H1 (cell line): ENCODE data around the gene NUDT12. TPM values are rescaled to one million over a fixed set of nuclear protein-coding genes. Genes with fewer than 3 reads are reported as not detected.

Source experiments
- CTCF ChIA-PET: fragments of 300-600 bp; sonication (Branson Sonifier 250); formaldehyde crosslinking; loops from one replicate; lab custom pipeline; 2021; ENCODE audit not compliant: partially characterized antibody; lab: Charles Lee
- POLR2A ChIA-PET: fragments of 300-600 bp; sonication (Branson Sonifier 250); formaldehyde crosslinking; loops from one replicate; lab custom pipeline; 2021; ENCODE audit warnings: inconsistent platforms; ENCODE audit not compliant: partially characterized antibody; lab: Charles Lee
- DNase-seq, 2 experiments: peaks; one replicate each; pipeline versions ENCODE4 v3.0.0 to v3.0.0-alpha.2; 2010 to 2022; ENCODE audit warnings: low spot score in 2 of 2, low read depth in 1 of 2, mixed read lengths in 1 of 2
- FAIRE-seq: peaks from 2 replicates; lab custom pipeline; 2011; peaks lifted over from hg19 to GRCh38; lab: Jason Lieb, UNC
- H2AFZ ChIP-seq: 2 replicates; pipeline ENCODE4 v1.8.1; 2012; ENCODE audit warnings: low read length, inconsistent platforms
- H2AK5ac ChIP-seq: 2 replicates; pipeline ENCODE4 v1.6.1; 2013; ENCODE audit warnings: low read depth, low read length
- H2BK120ac ChIP-seq: replicated peaks from 2 replicates; pipeline ENCODE3; 2013; ENCODE audit warnings: low read depth, low read length, inconsistent platforms
- H2BK12ac ChIP-seq: 2 replicates; pipeline ENCODE4 v1.6.1; 2013; ENCODE audit warnings: low read depth, low read length
- H2BK15ac ChIP-seq: 2 replicates; pipeline ENCODE4 v1.6.1; 2013; ENCODE audit warnings: low read length
- H2BK20ac ChIP-seq: 2 replicates; pipeline ENCODE4 v1.6.1; 2013; ENCODE audit warnings: low read length
- H2BK5ac ChIP-seq: 2 replicates; pipeline ENCODE4 v1.6.1; 2013; ENCODE audit warnings: low read depth, low read length
- H3K14ac ChIP-seq: 2 replicates; pipeline ENCODE4 v1.6.1; 2013; ENCODE audit warnings: inconsistent platforms; ENCODE audit not compliant: insufficient read length
- H3K18ac ChIP-seq: 2 replicates; pipeline ENCODE4 v1.6.1; 2013; ENCODE audit warnings: low read length; ENCODE audit errors: extremely low read depth
- H3K23ac ChIP-seq: 2 replicates; pipeline ENCODE4 v1.6.1; 2013; ENCODE audit warnings: inconsistent platforms; ENCODE audit not compliant: insufficient read length
- H3K23me2 ChIP-seq: 2 replicates; pipeline ENCODE4 v1.6.1; 2013; ENCODE audit warnings: low read depth, low read length
- H3K27ac ChIP-seq: 2 replicates; pipeline ENCODE4 v1.6.1; 2011; ENCODE audit warnings: low read depth, low read length, inconsistent platforms
- H3K27me3 ChIP-seq, 4 experiments: replicated peaks in 1 of 4; 1 replicate in 1 of 4; 2 replicates in 3 of 4; pipeline versions ENCODE4 v1.6.1 to v1.8.1; 2011 to 2013; ENCODE audit warnings: low read length in 3 of 4, mild to moderate bottlenecking in 3 of 4, inconsistent platforms in 2 of 4, mixed read lengths in 2 of 4, moderate library complexity in 1 of 4; ENCODE audit not compliant: control insufficient read depth in 3 of 4, insufficient read depth in 3 of 4; ENCODE audit errors: extremely low read depth in 1 of 4
- H3K36me3 ChIP-seq, 4 experiments: 2 replicates each; pipeline versions ENCODE4 v1.6.1 to v1.8.1; 2011 to 2013; ENCODE audit warnings: mild to moderate bottlenecking in 4 of 4, low read length in 3 of 4, moderate library complexity in 2 of 4, control low read depth in 1 of 4, inconsistent platforms in 1 of 4; ENCODE audit not compliant: insufficient read depth in 4 of 4, control insufficient read depth in 2 of 4
- H3K4ac ChIP-seq: replicated peaks from 2 replicates; pipeline ENCODE3; 2013; ENCODE audit warnings: low read length, low read depth, mixed read lengths, inconsistent platforms; ENCODE audit not compliant: insufficient read length
- H3K4me1 ChIP-seq, 4 experiments: replicated peaks in 1 of 4; 1 replicate in 1 of 4; 2 replicates in 3 of 4; pipeline versions ENCODE4 v1.6.1 to v1.8.1; 2011 to 2013; ENCODE audit warnings: low read length in 3 of 4, inconsistent platforms in 2 of 4, mixed read lengths in 1 of 4; ENCODE audit not compliant: insufficient read depth in 4 of 4, control insufficient read depth in 3 of 4
- H3K4me2 ChIP-seq, 2 experiments: 2 replicates each; pipeline versions ENCODE4 v1.6.1 to v1.8.1; 2011 to 2013; ENCODE audit warnings: low read depth in 2 of 2, low read length in 2 of 2, control low read depth in 1 of 2, inconsistent platforms in 1 of 2, mild to moderate bottlenecking in 1 of 2; ENCODE audit not compliant: insufficient read depth in 1 of 2
- H3K4me3 ChIP-seq, 4 experiments: fragments of 200-600, 300-600 bp in 1 of 4; sonication (generic), shearing (Covaris generic), sonication (Bioruptor Twin) in 1 of 4; 2 replicates each; pipeline versions ENCODE4 v1.5.1 to v1.8.1; 2011 to 2016; ENCODE audit warnings: low read length in 4 of 4, low read depth in 3 of 4, control low read depth in 2 of 4, inconsistent platforms in 2 of 4, mild to moderate bottlenecking in 2 of 4, mixed read lengths in 1 of 4, moderate library complexity in 1 of 4; ENCODE audit not compliant: insufficient read depth in 2 of 4; ENCODE audit errors: extremely low read depth in 1 of 4
- H3K56ac ChIP-seq: replicated peaks from 2 replicates; pipeline ENCODE3; 2013; ENCODE audit warnings: low read depth, mild to moderate bottlenecking, mixed read lengths, low read length, inconsistent platforms; ENCODE audit not compliant: insufficient read length
- H3K79me1 ChIP-seq: 2 replicates; pipeline ENCODE4 v1.6.1; 2013; ENCODE audit warnings: low read depth, low read length, control low read depth
- H3K79me2 ChIP-seq, 2 experiments: 2 replicates each; pipeline versions ENCODE4 v1.6.1 to v1.8.1; 2012 to 2013; ENCODE audit warnings: low read length in 2 of 2, mild to moderate bottlenecking in 2 of 2, inconsistent platforms in 1 of 2; ENCODE audit not compliant: insufficient read depth in 2 of 2, control insufficient read depth in 1 of 2
- H3K9ac ChIP-seq, 4 experiments: replicated peaks in 1 of 4; 1 replicate in 1 of 4; 2 replicates in 3 of 4; pipeline versions ENCODE4 v1.6.1 to v1.8.1; 2011 to 2013; ENCODE audit warnings: low read depth in 3 of 4, low read length in 3 of 4, control low read depth in 2 of 4, mild to moderate bottlenecking in 2 of 4, moderate library complexity in 2 of 4, inconsistent platforms in 1 of 4; ENCODE audit errors: extremely low read depth in 1 of 4
- H3K9me3 ChIP-seq, 2 experiments: 2 replicates each; pipeline versions ENCODE4 v1.6.1 to v1.8.1; 2012 to 2013; ENCODE audit warnings: mild to moderate bottlenecking in 2 of 2, moderate library complexity in 2 of 2, control low read depth in 1 of 2, inconsistent platforms in 1 of 2, low read depth in 1 of 2, low read length in 1 of 2, mixed read lengths in 1 of 2; ENCODE audit not compliant: insufficient read depth in 2 of 2
- H4K20me1 ChIP-seq, 2 experiments: replicated peaks in 1 of 2; 2 replicates each; pipeline versions ENCODE3 to v1.8.1; 2011 to 2013; ENCODE audit warnings: inconsistent platforms in 2 of 2, low read length in 2 of 2, mild to moderate bottlenecking in 1 of 2; ENCODE audit not compliant: insufficient read depth in 2 of 2, control insufficient read depth in 1 of 2
- H4K5ac ChIP-seq: 2 replicates; pipeline ENCODE4 v1.6.1; 2013; ENCODE audit warnings: low read length, low read depth, mixed read lengths, inconsistent platforms; ENCODE audit not compliant: insufficient read length
- H4K8ac ChIP-seq: 2 replicates; pipeline ENCODE4 v1.8.0; 2013; ENCODE audit warnings: mild to moderate bottlenecking, moderate library complexity, low read length, inconsistent platforms; ENCODE audit not compliant: insufficient read depth; ENCODE audit errors: extremely low read depth
- H4K91ac ChIP-seq: replicated peaks from 2 replicates; pipeline ENCODE3; 2013; ENCODE audit warnings: low read length, mixed read lengths, inconsistent platforms; ENCODE audit not compliant: insufficient read length
- BRCA1 ChIP-seq: IDR thresholded peaks from 2 replicates; pipeline ENCODE4 v1.6.1; 2012; ENCODE audit warnings: low read depth, low read length, improper control_type of control experiment
- CBX8 ChIP-seq: fragments of 300-800, 300-1000 bp; sonication (generic); IDR thresholded peaks from 2 replicates; pipeline ENCODE4 v1.7.1; 2016; ENCODE audit warnings: low read depth, low read length, borderline replicate concordance
- EGR1 ChIP-seq: IDR thresholded peaks from 2 replicates; pipeline ENCODE4 v1.6.1; 2011; ENCODE audit warnings: low read depth, low read length, borderline replicate concordance
- GABPA ChIP-seq: IDR thresholded peaks from 2 replicates; pipeline ENCODE4 v1.6.1; 2011; ENCODE audit warnings: mild to moderate bottlenecking, low read length, moderate library complexity, borderline replicate concordance; ENCODE audit not compliant: insufficient read depth
- HDAC6 ChIP-seq: IDR thresholded peaks from one replicate; pipeline ENCODE4 v1.7.1; 2012; ENCODE audit warnings: low read depth, mild to moderate bottlenecking, inconsistent platforms, low read length, moderate library complexity
- JUND ChIP-seq: IDR thresholded peaks from 2 replicates; pipeline ENCODE4 v1.6.1; 2011; ENCODE audit warnings: mild to moderate bottlenecking, improper control_type of control experiment, low read length
- KDM5A ChIP-seq: fragments of 200-600 bp; IDR thresholded peaks from 2 replicates; pipeline ENCODE4 v1.7.1; 2012; ENCODE audit warnings: mild to moderate bottlenecking, low read length, inconsistent platforms, mixed read lengths
- MAFK ChIP-seq: IDR thresholded peaks from 2 replicates; pipeline ENCODE4 v1.6.1; 2012; ENCODE audit warnings: low read depth, mild to moderate bottlenecking, improper control_type of control experiment, low read length
- NRF1 ChIP-seq: IDR thresholded peaks from 2 replicates; pipeline ENCODE4 v1.6.1; 2011; ENCODE audit warnings: mild to moderate bottlenecking, low read depth, low read length, improper control_type of control experiment
- POLR2A ChIP-seq, 2 experiments: IDR thresholded peaks; 1 replicate in 1 of 2; 2 replicates in 1 of 2; pipeline ENCODE4 v1.6.1; 2011; ENCODE audit warnings: low read depth in 2 of 2, low read length in 2 of 2, mild to moderate bottlenecking in 2 of 2; ENCODE audit errors: control extremely low read depth in 1 of 2
- SAP30 ChIP-seq: fragments of 300-600 bp; sonication (generic); IDR thresholded peaks from 2 replicates; pipeline ENCODE4 v1.7.1; 2012; ENCODE audit warnings: low read length, moderate library complexity, mild to moderate bottlenecking, inconsistent platforms; ENCODE audit not compliant: insufficient read depth, insufficient replicate concordance
- SIRT6 ChIP-seq: IDR thresholded peaks from one replicate; pipeline ENCODE4 v1.7.1; 2012; ENCODE audit warnings: low read length, inconsistent platforms
- SP2 ChIP-seq: IDR thresholded peaks from 2 replicates; pipeline ENCODE4 v1.6.1; 2012; ENCODE audit warnings: mild to moderate bottlenecking, low read length, inconsistent platforms
- TBP ChIP-seq: IDR thresholded peaks from 2 replicates; pipeline ENCODE4 v1.6.1; 2011; ENCODE audit warnings: low read depth, low read length, improper control_type of control experiment
- ZNF274 ChIP-seq: IDR thresholded peaks from 2 replicates; pipeline ENCODE4 v1.7.0; 2012; ENCODE audit warnings: low read length, borderline replicate concordance; ENCODE audit errors: extremely low read depth
- WGBS, 2 experiments: shearing (Covaris generic) in 1 of 2; methylation state at CpG; one replicate each; pipeline versions ENCODE4 v1.1.6 to v1.1.7; 2013 to 2015; ENCODE audit warnings: low lambda C conversion rate in 2 of 2, mixed read lengths in 2 of 2, inconsistent platforms in 1 of 2, low coverage in 1 of 2, missing lambda C conversion rate in 1 of 2; ENCODE audit not compliant: insufficient replicate concordance in 2 of 2, insufficient coverage in 1 of 2, insufficient read length in 1 of 2; ENCODE audit errors: extremely low coverage in 1 of 2, missing lambda C conversion rate in 1 of 2; 5-methylcytosine and 5-hydroxymethylcytosine counted together
- polyA plus RNA-seq, 7 experiments: library from polyadenylated mRNA; depleted of rRNA in 3 of 7; stranded (reverse) in 5 of 7; unstranded in 2 of 7; fragments of >200 nt in 5 of 7; fragments of 200-250 nt in 2 of 7; gene quantifications; 1 replicate in 5 of 7; 2 replicates in 1 of 7; 4 replicates in 1 of 7; pipeline versions ENCODE4 v1.2.1 to v1.2.3, GENCODE V29; 2011 to 2013; ENCODE audit warnings: missing spikeins in 2 of 7, mixed read lengths in 2 of 7
- total RNA-seq: library from RNA; stranded (reverse); fragmentation: NEBNext Ultra II Directional; extraction: Animal tissue kit (Norgen Biotek cat#: 25700); gene quantifications from 2 replicates; pipeline ENCODE4 v1.2.1, GENCODE V29; 2021

The NUDT12 gene
- total and polyA plus RNA-seq, 2 of the 8 experiments (the other 6 are each of a cell fraction or from before 2014, with no cell fraction given) = 3.6 to 12.5 TPM

GRCh38 chr5:103532086-103532734 lies 30.4 kb downstream of the NUDT12 start:
- CTCF ChIA-PET = interaction anchor here (0.6 to 1.4 kb wide), 3 partner anchors 13 to 29 kb away, joined by 3 to 5 read pairs (median 3); no protein-coding TSS in a partner anchor
- no peak overlapping the region for H3K14ac ChIP-seq
- TF ChIP-seq SAP30 (no peak), SP2 (no peak), EGR1 (no peak), CBX8 (no peak), POLR2A (IDR thresholded peaks at IDR 0.05; ENCODE audit: control extremely low read depth in 1 of 2, low read depth in 2 of 2, low read length in 2 of 2) (no peak), KDM5A (no peak), TBP (no peak), JUND (no peak), HDAC6 (no peak), MAFK (no peak), NRF1 (no peak), ZNF274 (no peak), BRCA1 (no peak), GABPA (no peak), SIRT6 (no peak)

More at GRCh38 chr5:103532086-103532734, 30.4 kb downstream of the NUDT12 start:
- Histone ChIP-seq H3K4ac (no peak overlapping the region), H3K9ac (no peak overlapping the region), H2BK120ac (no peak overlapping the region), H2BK20ac (no peak overlapping the region), H4K5ac (no peak overlapping the region), H3K23me2 (no peaks in the 10 kb centered on the region), H2AFZ (no peak overlapping the region), H3K27ac (no peak overlapping the region), H4K20me1 (no peaks in the 10 kb centered on the region), H2BK15ac (no peak overlapping the region), H3K4me2 (no peak overlapping the region), H3K56ac (no peak overlapping the region), H3K9me3 (no peaks in the 10 kb centered on the region), H3K79me2 (no peaks in the 10 kb centered on the region), H3K23ac (no peak overlapping the region), H2BK5ac (no peak overlapping the region), H4K8ac (no peak overlapping the region), H3K18ac (no peak overlapping the region), H3K27me3 (no peaks in the 10 kb centered on the region), H3K79me1 (no peaks in the 10 kb centered on the region), H3K4me1 (no peaks in the 10 kb centered on the region), H4K91ac (no peak overlapping the region), H2AK5ac (no peak overlapping the region), H2BK12ac (no peak overlapping the region), H3K36me3 (no peaks in the 10 kb centered on the region), H3K4me3 (no peak overlapping the region)
- WGBS, 2 experiments = 86% methylated on average over 2 of the region's 2 CpGs; no CpG with 5 or more reads in 1 of the 2 experiments
- no peak for DNase-seq
- POLR2A ChIA-PET = no interaction called here
- no peak for FAIRE-seq
